Endothelial cell of umbilical vein (primary cell): ENCODE measurements around the gene MRPS5. TPM values are rescaled to one million over a fixed set of nuclear protein-coding genes. Genes with fewer than 3 reads are reported as not detected.

Source experiments
- BruUV-seq: library from RNA; stranded (reverse); fragments of 400-500 nt; replicated peaks from 2 replicates; lab custom pipeline; 2021; lab: Mats Ljungman, UMichigan
- CTCF ChIA-PET: fragments of 300-600, 350-600 bp; sonication (Branson Sonifier 250); formaldehyde crosslinking; loops from one replicate; lab custom pipeline; 2021; ENCODE audit warnings: antibody characterized with exemption, inconsistent platforms; lab: Charles Lee
- POLR2A ChIA-PET: fragments of 300-600, 350-600 bp; sonication (Branson Sonifier 250); formaldehyde crosslinking; loops from one replicate; lab custom pipeline; 2021; ENCODE audit warnings: antibody characterized with exemption, inconsistent platforms; lab: Charles Lee
- DNase-seq: peaks from one replicate; pipeline ENCODE4 v3.0.0-alpha.2; 2011; ENCODE audit warnings: low read depth, low spot score
- FAIRE-seq: peaks from 2 replicates; lab custom pipeline; 2011; peaks lifted over from hg19 to GRCh38; lab: Jason Lieb, UNC
- H2AFZ ChIP-seq: 2 replicates; pipeline ENCODE4 v1.6.0; 2012; ENCODE audit warnings: low read depth, low read length, control low read depth, inconsistent platforms
- H3K27ac ChIP-seq: 2 replicates; pipeline ENCODE4 v1.5.1; 2011; ENCODE audit warnings: low read depth, mild to moderate bottlenecking, control low read depth, low read length, moderate library complexity; ENCODE audit not compliant: insufficient read depth
- H3K27me3 ChIP-seq, 2 experiments: 2 replicates each; pipeline versions ENCODE4 v1.6.0 to v1.6.1; 2011; ENCODE audit warnings: low read length in 2 of 2, mixed read lengths in 1 of 2; ENCODE audit not compliant: control insufficient read depth in 2 of 2, insufficient read depth in 2 of 2
- H3K36me3 ChIP-seq, 2 experiments: 2 replicates in 1 of 2; 3 replicates in 1 of 2; pipeline ENCODE4 v1.5.1; 2011; ENCODE audit warnings: low read length in 2 of 2, mild to moderate bottlenecking in 1 of 2, moderate library complexity in 1 of 2; ENCODE audit not compliant: control insufficient read depth in 2 of 2, insufficient read depth in 2 of 2; ENCODE audit errors: extremely low read depth in 1 of 2
- H3K4me1 ChIP-seq: 3 replicates; pipeline ENCODE4 v1.5.1; 2011; ENCODE audit warnings: mild to moderate bottlenecking, low read length; ENCODE audit not compliant: control insufficient read depth, insufficient read depth; ENCODE audit errors: extremely low read depth
- H3K4me2 ChIP-seq: 2 replicates; pipeline ENCODE4 v1.6.1; 2011; ENCODE audit warnings: low read length, control low read depth, mixed read lengths; ENCODE audit not compliant: insufficient read depth
- H3K4me3 ChIP-seq, 3 experiments: fragments of 200-600 bp in 1 of 3; sonication (generic), shearing (Covaris generic) in 1 of 3; replicated peaks in 1 of 3; 2 replicates each; pipeline ENCODE4 v1.5.1; 2011 to 2016; ENCODE audit warnings: control low read depth in 3 of 3, low read length in 3 of 3, mild to moderate bottlenecking in 2 of 3, inconsistent platforms in 1 of 3, low read depth in 1 of 3, moderate library complexity in 1 of 3; ENCODE audit not compliant: insufficient read depth in 1 of 3
- H3K79me2 ChIP-seq: 2 replicates; pipeline ENCODE4 v1.6.0; 2012; ENCODE audit warnings: low read length, inconsistent platforms; ENCODE audit not compliant: control insufficient read depth, insufficient read depth
- H3K9ac ChIP-seq: replicated peaks from 2 replicates; pipeline ENCODE3; 2011; ENCODE audit warnings: low read length, control low read depth; ENCODE audit not compliant: insufficient read depth; ENCODE audit errors: extremely low read depth
- H3K9me1 ChIP-seq: replicated peaks from 3 replicates; pipeline ENCODE4 v1.6.0; 2011; ENCODE audit warnings: mild to moderate bottlenecking, low read length; ENCODE audit not compliant: control insufficient read depth, insufficient read depth; ENCODE audit errors: extremely low read depth
- H3K9me3 ChIP-seq: replicated peaks from 2 replicates; pipeline ENCODE4 v1.5.1; 2012; ENCODE audit warnings: low read length, inconsistent platforms; ENCODE audit not compliant: control insufficient read depth, insufficient read depth
- H4K20me1 ChIP-seq: replicated peaks from 2 replicates; pipeline ENCODE3; 2011; ENCODE audit warnings: mild to moderate bottlenecking, low read length; ENCODE audit not compliant: control insufficient read depth, insufficient read depth; ENCODE audit errors: extremely low read depth
- EZH2 ChIP-seq: IDR thresholded peaks from 2 replicates; pipeline ENCODE4 v1.6.1; 2012; ENCODE audit warnings: borderline replicate concordance, low read depth, mild to moderate bottlenecking, moderate library complexity, low read length, inconsistent platforms; ENCODE audit not compliant: severe bottlenecking
- FOS ChIP-seq: IDR thresholded peaks from 2 replicates; pipeline ENCODE4 v1.6.1; 2011; ENCODE audit warnings: mild to moderate bottlenecking, low read length, moderate library complexity, borderline replicate concordance; ENCODE audit not compliant: insufficient read depth
- GATA2 ChIP-seq: IDR thresholded peaks from 2 replicates; pipeline ENCODE4 v1.7.0; 2011; ENCODE audit warnings: low read depth, mild to moderate bottlenecking, moderate library complexity, mixed read lengths, low read length; ENCODE audit not compliant: insufficient read length, insufficient read depth
- JUN ChIP-seq: IDR thresholded peaks from 2 replicates; pipeline ENCODE4 v1.6.1; 2011; ENCODE audit warnings: borderline replicate concordance, low read depth; ENCODE audit not compliant: insufficient read length, insufficient read depth
- MYC ChIP-seq: IDR thresholded peaks from one replicate; pipeline ENCODE4 v1.6.1; 2011; ENCODE audit warnings: mild to moderate bottlenecking, low read depth, low read length
- POLR2A ChIP-seq: IDR thresholded peaks from 2 replicates; pipeline ENCODE4 v1.6.1; 2012; ENCODE audit warnings: low read depth, mild to moderate bottlenecking, control low read depth, low read length
- POLR2AphosphoS5 ChIP-seq: IDR thresholded peaks from 2 replicates; pipeline ENCODE4 v1.6.1; 2012; ENCODE audit warnings: low read depth, mild to moderate bottlenecking, control low read depth, low read length, moderate library complexity; ENCODE audit not compliant: insufficient read depth
- dilution Hi-C: fragments of 300-500 bp; cut with MboI; formaldehyde crosslinking; loops from one replicate; pipeline ENCODE4 v1.15.0; 2019; ENCODE audit warnings: low sequenced_read_pairs; ENCODE audit not compliant: extremely low pct_ligation_motif_present
- intact Hi-C: fragments of 100-400 bp; cut with micrococcal nuclease; formaldehyde crosslinking; loops from one replicate; pipeline ENCODE4 v1.10.0; 2022
- polyA plus RNA-seq, 4 experiments: library from polyadenylated mRNA; depleted of rRNA in 3 of 4; stranded (reverse) in 3 of 4; unstranded in 1 of 4; fragments of >200 nt; gene quantifications; 2 replicates each; pipeline versions ENCODE4 v1.2.1 to v1.2.3, GENCODE V29; 2011 to 2012; ENCODE audit warnings: missing spikeins in 1 of 4
- total RNA-seq: library from RNA; stranded (reverse); gene quantifications from 2 replicates; pipeline ENCODE4 v1.2.3, GENCODE V29; 2021
- TF ChIP-seq, protein P1 (sequence below), 2 donors: IDR thresholded peaks; 1 replicate in 1 of 2; 2 replicates in 1 of 2; pipeline ENCODE4 v1.5.1; 2011; ENCODE audit warnings: low read length in 2 of 2, mild to moderate bottlenecking in 2 of 2, moderate library complexity in 2 of 2, control low read depth in 1 of 2, inconsistent platforms in 1 of 2, low read depth in 1 of 2; ENCODE audit not compliant: insufficient read depth in 1 of 2; ENCODE audit errors: extremely low read depth in 1 of 2
- TF ChIP-seq, protein P2 (sequence below): IDR thresholded peaks from 2 replicates; pipeline ENCODE4 v1.6.1; 2011; ENCODE audit not compliant: insufficient read depth, insufficient read length

The MRPS5 gene
- total and polyA plus RNA-seq, 2 donors (not counting 3 experiments of a cell fraction or from before 2014, with no cell fraction given), result 50.5 to 62.8 TPM

DNA sequence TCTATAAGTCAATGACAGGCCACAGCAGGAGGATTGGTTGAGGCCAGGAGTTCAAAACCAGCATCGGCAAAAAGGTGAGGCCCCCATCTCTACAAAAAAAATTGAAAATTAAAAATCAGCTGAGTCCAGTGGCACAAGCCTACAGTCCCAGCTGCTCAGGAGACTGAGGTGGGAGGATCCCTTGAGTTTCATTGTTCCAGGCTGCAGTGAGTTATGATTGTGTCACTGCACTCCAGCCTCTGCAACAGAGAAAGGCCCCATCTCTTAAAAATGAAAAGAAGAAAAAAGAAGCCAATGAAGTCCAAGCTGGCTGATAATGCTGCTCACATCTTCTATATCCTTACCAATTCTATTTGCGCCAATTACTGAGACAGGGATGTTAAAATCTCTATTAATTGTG is 39.1 kb downstream of the MRPS5 start:
- no peak for FAIRE-seq
- dilution Hi-C loops (no loop called here), intact Hi-C loops (no loop called here)
- H3K9me3 ChIP-seq, result no peaks in the 10 kb centered on the region
- H3K9me1 ChIP-seq, result no peaks in the 10 kb centered on the region
- ChIA-PET CTCF (interaction anchor here (0.7 to 1.0 kb wide), 2 partner anchors 11 to 18 kb away, joined by 3 read pairs; no protein-coding TSS in a partner anchor), POLR2A (no interaction called here)
- no peak overlapping the region for H3K4me3 ChIP-seq
- no peaks in the 10 kb centered on the region for H3K79me2 ChIP-seq
- BruUV-seq, result no TSS peak
- TF ChIP-seq FOS (no peak), MYC (no peak), GATA2 (no peak), POLR2A (no peak)
- no peak overlapping the region for H3K4me2 ChIP-seq
- DNase-seq, result no peak
- H3K4me1 ChIP-seq, result no peaks in the 10 kb centered on the region
- peaks cover 9 to 14% of the 10 kb centered on the region in 2 experiments for H3K27me3 ChIP-seq
- no peak overlapping the region for H3K9ac ChIP-seq
- no peak overlapping the region for H2AFZ ChIP-seq
- peaks cover 5 to 6% of the 10 kb centered on the region in 2 experiments for H3K36me3 ChIP-seq
- no peaks in the 10 kb centered on the region for H4K20me1 ChIP-seq
- H3K27ac ChIP-seq, result no peak overlapping the region

DNA sequence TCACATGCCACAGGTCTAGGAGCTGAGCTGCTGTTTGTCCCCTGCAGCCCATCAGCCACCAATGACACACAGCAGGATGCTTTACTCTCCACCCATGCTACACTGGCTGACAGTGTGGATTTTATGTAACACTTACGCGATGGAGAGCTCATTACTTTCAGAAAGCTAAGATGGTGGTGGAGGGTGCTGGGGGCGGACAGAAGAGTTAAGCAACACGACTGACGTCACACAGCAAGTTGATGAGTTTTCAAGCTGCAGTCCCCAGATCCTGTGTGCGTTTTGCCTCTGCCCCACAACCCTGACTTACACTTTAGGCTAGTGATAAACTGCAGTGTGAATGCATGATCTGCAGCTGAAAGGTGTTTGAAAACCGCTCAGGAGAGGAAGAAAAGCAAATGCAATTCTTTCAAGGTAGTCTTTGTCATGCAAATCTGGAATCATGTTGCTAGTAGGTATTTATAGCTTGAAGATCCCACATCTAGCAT is 42.4 kb downstream of the MRPS5 start:
- no peaks in the 10 kb centered on the region for H3K4me1 ChIP-seq
- no peaks in the 10 kb centered on the region for H3K36me3 ChIP-seq
- no peaks in the 10 kb centered on the region for H3K9me3 ChIP-seq
- no peak overlapping the region for H3K4me2 ChIP-seq
- DNase-seq (no peak), FAIRE-seq (no peak)
- CTCF ChIA-PET, result interaction anchor here (0.7 to 3.0 kb wide), 14 partner anchors 8 to 122 kb away, joined by 3 to 13 read pairs (median 6); partner anchors contain the start of gene MRPS5
- dilution Hi-C loops, result no loop called here
- H3K27me3 ChIP-seq, result peaks cover 9 to 16% of the 10 kb centered on the region in 2 experiments
- H3K27ac ChIP-seq, result no peak overlapping the region
- no peaks in the 10 kb centered on the region for H4K20me1 ChIP-seq
- intact Hi-C loops, result loop anchor here (5.0 kb wide), 1 partner anchor 88 kb away; the partner anchor contains the start of gene ZNF2
- POLR2A ChIA-PET, result no interaction called here
- no peaks in the 10 kb centered on the region for H3K79me2 ChIP-seq
- no peak overlapping the region for H3K9ac ChIP-seq
- H3K9me1 ChIP-seq, result no peaks in the 10 kb centered on the region
- no peak overlapping the region for H3K4me3 ChIP-seq
- TF ChIP-seq, protein P1, sequence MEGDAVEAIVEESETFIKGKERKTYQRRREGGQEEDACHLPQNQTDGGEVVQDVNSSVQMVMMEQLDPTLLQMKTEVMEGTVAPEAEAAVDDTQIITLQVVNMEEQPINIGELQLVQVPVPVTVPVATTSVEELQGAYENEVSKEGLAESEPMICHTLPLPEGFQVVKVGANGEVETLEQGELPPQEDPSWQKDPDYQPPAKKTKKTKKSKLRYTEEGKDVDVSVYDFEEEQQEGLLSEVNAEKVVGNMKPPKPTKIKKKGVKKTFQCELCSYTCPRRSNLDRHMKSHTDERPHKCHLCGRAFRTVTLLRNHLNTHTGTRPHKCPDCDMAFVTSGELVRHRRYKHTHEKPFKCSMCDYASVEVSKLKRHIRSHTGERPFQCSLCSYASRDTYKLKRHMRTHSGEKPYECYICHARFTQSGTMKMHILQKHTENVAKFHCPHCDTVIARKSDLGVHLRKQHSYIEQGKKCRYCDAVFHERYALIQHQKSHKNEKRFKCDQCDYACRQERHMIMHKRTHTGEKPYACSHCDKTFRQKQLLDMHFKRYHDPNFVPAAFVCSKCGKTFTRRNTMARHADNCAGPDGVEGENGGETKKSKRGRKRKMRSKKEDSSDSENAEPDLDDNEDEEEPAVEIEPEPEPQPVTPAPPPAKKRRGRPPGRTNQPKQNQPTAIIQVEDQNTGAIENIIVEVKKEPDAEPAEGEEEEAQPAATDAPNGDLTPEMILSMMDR (IDR thresholded peaks at IDR 0.05; ENCODE audit: extremely low read depth in 1 of 2, insufficient read depth in 1 of 2, low read depth in 1 of 2, low read length in 2 of 2), result no peak
- TF ChIP-seq FOS (no peak), GATA2 (no peak), POLR2A (no peak), JUN (no peak), MYC (no peak), POLR2AphosphoS5 (no peak), EZH2 (no peak)
- TF ChIP-seq, protein P2, sequence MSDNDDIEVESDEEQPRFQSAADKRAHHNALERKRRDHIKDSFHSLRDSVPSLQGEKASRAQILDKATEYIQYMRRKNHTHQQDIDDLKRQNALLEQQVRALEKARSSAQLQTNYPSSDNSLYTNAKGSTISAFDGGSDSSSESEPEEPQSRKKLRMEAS, result no peak
- H2AFZ ChIP-seq, result no peak overlapping the region
- BruUV-seq, result no TSS peak
